ELF-1 (cell line): ENCODE data around the gene NDUFC2.

Experiments used
- DNase-seq: peaks from one replicate; pipeline ENCODE4 v3.0.0-alpha.2; 2016; ENCODE audit warnings: low read depth, low spot score

The NDUFC2 gene

GRCh38 chr11:78054971-78055370 is 24.7 kb downstream of the NDUFC2 start:
- DNase-seq: no peak

GRCh38 chr11:78050964-78051831 is 28.5 kb downstream of the NDUFC2 start:
- peak; percentile 44 for DNase-seq

GRCh38 chr11:78049348-78049747 is 30.3 kb downstream of the NDUFC2 start:
- DNase-seq: no peak

GRCh38 chr11:78048561-78048960 is 31.1 kb downstream of the NDUFC2 start:
- DNase-seq: no peak

- DNase-seq: no peak
Observed at GRCh38 chr11:78046486-78046854, 33.2 kb downstream of the NDUFC2 start.

- peak; percentile 83 for DNase-seq
Observed at GRCh38 chr11:78045851-78046485, 33.7 kb downstream of the NDUFC2 start.

- DNase-seq: no peak
Observed at GRCh38 chr11:78044706-78045105, 35.0 kb downstream of the NDUFC2 start.

GRCh38 chr11:78041843-78042440 is 37.7 kb downstream of the NDUFC2 start:
- no peak for DNase-seq

GRCh38 chr11:78041380-78041719 is 38.3 kb downstream of the NDUFC2 start:
- peak; percentile 27 for DNase-seq

GRCh38 chr11:78040691-78041379 is 38.8 kb downstream of the NDUFC2 start:
- DNase-seq: peak; percentile 55

- DNase-seq: peak; percentile 56
Observed at GRCh38 chr11:78039919-78040671, 39.6 kb downstream of the NDUFC2 start.

- no peak for DNase-seq
Observed at GRCh38 chr11:78039391-78039918, 40.2 kb downstream of the NDUFC2 start.

- no peak for DNase-seq
Observed at GRCh38 chr11:78038697-78039313, 40.9 kb downstream of the NDUFC2 start.

- DNase-seq: no peak
Observed at GRCh38 chr11:78037825-78038620, 41.6 kb downstream of the NDUFC2 start.

- peak; percentile 45 for DNase-seq
Observed at GRCh38 chr11:78037056-78037455, 42.6 kb downstream of the NDUFC2 start.

- DNase-seq: no peak
Observed at GRCh38 chr11:78036313-78036712, 43.3 kb downstream of the NDUFC2 start.

GRCh38 chr11:78034623-78035022 is 45.0 kb downstream of the NDUFC2 start:
- DNase-seq: peak; percentile 22

GRCh38 chr11:78033040-78033439 is 46.6 kb downstream of the NDUFC2 start:
- DNase-seq: no peak

- no peak for DNase-seq
Observed at GRCh38 chr11:78032090-78032489, 47.6 kb downstream of the NDUFC2 start.

GRCh38 chr11:78031629-78032028 is 48.0 kb downstream of the NDUFC2 start:
- DNase-seq: no peak
